Astrocyte (in vitro differentiated cells and primary cell): ENCODE data around the gene MLH1.

Experiments
- EZH2 ChIP-seq: IDR thresholded peaks from 2 replicates; pipeline ENCODE4 v1.6.1; 2012; ENCODE audit warnings: mild to moderate bottlenecking, low read length, inconsistent platforms; ENCODE audit not compliant: insufficient read depth
- TF ChIP-seq, protein P1 (sequence below): IDR thresholded peaks from 2 replicates; pipeline ENCODE4 v1.5.1; 2011; ENCODE audit warnings: low read depth, mild to moderate bottlenecking, inconsistent platforms, low read length, moderate library complexity; ENCODE audit not compliant: insufficient read depth

DNA sequence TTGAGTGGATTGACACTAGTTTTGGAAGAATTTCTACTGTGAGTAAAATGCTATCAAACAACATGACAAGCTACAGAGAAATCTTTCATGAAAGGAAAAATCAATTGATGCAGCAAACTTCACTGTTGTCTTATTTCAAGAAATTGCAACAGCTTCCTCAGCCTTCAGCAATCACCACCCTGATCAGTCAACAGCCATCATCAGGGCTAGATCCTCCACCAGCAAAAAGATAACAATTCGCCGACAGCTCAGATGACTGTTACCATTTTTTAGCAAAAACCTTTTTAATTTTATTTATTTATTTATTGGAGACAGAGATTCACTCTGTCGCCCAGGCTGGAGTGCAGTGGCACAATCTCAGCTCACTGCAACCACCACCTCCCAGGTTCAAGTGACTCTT is 44.0 kb downstream of the MLH1 start:
- TF ChIP-seq, protein P1, sequence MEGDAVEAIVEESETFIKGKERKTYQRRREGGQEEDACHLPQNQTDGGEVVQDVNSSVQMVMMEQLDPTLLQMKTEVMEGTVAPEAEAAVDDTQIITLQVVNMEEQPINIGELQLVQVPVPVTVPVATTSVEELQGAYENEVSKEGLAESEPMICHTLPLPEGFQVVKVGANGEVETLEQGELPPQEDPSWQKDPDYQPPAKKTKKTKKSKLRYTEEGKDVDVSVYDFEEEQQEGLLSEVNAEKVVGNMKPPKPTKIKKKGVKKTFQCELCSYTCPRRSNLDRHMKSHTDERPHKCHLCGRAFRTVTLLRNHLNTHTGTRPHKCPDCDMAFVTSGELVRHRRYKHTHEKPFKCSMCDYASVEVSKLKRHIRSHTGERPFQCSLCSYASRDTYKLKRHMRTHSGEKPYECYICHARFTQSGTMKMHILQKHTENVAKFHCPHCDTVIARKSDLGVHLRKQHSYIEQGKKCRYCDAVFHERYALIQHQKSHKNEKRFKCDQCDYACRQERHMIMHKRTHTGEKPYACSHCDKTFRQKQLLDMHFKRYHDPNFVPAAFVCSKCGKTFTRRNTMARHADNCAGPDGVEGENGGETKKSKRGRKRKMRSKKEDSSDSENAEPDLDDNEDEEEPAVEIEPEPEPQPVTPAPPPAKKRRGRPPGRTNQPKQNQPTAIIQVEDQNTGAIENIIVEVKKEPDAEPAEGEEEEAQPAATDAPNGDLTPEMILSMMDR: no peak
- TF ChIP-seq EZH2: no peak
